HG03575 (cell line): Measurements from ENCODE around the gene DGAT2L6.

Source experiments
- ATAC-seq: cut with Tn5 transposase; IDR thresholded peaks from one replicate; pipeline ENCODE4 v1.9.1; 2021; ENCODE audit not compliant: unreplicated experiment, insufficient number of reproducible peaks, low FRiP score; ENCODE audit errors: extremely low read depth

DGAT2L6 gene, protein sequence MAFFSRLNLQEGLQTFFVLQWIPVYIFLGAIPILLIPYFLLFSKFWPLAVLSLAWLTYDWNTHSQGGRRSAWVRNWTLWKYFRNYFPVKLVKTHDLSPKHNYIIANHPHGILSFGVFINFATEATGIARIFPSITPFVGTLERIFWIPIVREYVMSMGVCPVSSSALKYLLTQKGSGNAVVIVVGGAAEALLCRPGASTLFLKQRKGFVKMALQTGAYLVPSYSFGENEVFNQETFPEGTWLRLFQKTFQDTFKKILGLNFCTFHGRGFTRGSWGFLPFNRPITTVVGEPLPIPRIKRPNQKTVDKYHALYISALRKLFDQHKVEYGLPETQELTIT

DNA sequence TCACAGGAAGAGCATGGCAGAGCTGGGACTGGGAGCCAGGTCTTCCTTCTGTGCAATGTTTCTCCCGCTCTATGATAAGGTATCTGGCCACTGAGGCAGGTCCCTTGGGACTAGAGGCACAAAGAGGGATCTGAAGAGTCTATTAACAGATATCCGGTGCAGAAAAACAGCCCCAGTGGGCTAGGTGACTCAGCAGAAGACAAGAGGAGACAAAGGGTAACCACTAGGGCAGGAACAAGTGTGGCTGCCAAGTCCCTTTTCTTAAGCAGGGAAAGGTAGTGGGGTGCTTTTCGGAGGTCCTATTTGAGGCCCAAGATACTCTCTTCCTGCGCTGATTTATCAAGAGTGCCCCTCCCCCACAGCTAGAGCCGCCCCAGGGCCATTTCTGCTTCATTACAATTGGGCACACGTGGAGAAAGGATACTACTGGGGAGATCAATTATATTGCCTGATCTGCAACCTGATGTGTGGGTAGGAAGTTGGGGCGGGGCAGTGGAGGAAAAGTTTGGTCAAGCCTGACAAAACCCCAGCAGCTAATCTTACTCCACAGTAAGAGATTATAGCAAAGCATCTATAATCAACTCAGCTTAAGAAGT, at the start of gene DGAT2L6:
TSS of gene DGAT2L6 (plus strand) at position 546 of the 596 bp plus-strand sequence. CDS start 100 bp downstream, outside the sequence.
- peak; percentile 41 for ATAC-seq

GRCh38 chrX:70128071-70128470, 49.2 kb upstream of the DGAT2L6 start:
- no peak for ATAC-seq

DNA sequence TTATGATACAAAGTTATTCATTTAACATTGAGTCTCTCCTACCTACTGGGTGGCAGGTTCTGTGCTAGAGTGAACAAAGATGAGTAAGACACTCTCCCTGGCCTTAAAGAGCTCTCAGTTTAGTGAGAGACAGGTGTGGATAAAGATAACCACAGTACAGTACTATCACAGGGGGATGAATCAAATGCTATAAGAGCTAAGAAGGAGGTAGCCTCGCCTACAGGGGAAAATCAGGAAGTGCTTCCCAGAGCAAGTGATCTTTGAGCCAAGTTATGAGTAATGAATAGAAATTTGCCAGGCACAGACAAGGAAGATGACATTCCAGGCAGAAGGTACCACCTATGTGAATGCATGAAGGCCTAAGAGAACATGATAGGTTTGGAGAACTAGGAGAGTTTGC, 47.5 kb upstream of the DGAT2L6 start:
- ATAC-seq: no peak

- no peak for ATAC-seq
Measured at GRCh38 chrX:70132224-70132623, 45.1 kb upstream of the DGAT2L6 start.

DNA sequence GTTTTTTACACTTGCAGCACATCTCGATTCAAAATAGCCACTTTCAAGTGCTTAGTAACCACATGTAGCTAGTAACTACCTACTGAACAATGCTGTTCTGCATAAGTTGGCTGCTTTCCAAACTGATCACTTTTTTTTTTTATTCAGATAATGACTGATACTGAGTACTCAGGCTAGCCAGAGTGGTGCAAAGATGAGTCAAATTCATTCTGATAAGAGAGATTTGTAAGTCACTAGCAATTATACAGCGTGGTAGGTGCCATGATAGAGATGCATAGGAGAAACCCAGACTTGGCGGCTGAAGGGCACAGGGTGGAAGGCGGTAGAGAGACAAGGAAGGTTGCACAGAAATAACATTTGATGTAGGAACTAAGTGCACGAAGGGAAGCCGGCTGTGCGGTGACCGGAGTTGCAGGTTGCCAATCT, 44.4 kb upstream of the DGAT2L6 start:
- ATAC-seq: peak; percentile 26

DNA sequence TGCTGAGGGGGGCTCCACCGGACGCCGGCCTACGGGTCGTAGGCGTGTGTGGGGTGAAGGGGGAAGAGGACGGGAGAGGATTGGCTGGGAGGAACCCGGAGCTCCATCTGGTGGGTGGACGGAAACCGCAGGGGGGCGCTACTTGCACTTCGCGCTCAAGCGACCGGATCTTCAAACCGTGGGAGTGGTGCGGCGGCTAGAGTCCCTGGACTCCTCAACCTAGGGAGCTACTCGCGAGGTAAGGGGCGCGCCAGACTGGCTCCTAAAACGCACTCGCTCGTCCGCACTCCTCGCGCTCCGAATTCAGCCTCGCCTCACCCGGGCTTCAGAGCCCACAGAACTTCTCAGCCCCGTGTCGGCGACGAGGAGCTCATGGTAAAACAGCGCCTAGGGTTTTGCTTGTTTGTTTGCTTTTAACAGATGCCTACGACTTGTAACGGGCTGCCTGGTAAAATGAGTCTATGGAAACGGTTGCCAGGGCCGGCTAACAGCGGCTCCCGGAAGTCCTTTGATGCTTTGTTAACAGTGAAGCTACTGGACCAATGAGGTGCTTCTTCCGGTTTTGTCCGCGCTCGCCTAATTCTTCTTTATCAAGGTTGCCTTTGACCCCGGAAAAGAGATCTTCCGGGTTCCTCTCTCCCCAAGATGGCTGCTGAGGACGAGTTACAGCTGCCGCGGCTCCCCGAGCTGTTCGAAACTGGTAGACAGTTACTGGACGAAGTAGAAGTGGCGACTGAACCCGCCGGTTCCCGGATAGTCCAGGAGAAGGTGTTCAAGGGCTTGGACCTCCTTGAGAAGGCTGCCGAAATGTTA, 43.8 kb upstream of the DGAT2L6 start, which contains the start of gene IGBP1:
TSS of gene IGBP1 (plus strand) at position 145 of the 813 bp plus-strand sequence. CDS start at position 646, 501 bp downstream.
- peak; percentile 53 for ATAC-seq

DNA sequence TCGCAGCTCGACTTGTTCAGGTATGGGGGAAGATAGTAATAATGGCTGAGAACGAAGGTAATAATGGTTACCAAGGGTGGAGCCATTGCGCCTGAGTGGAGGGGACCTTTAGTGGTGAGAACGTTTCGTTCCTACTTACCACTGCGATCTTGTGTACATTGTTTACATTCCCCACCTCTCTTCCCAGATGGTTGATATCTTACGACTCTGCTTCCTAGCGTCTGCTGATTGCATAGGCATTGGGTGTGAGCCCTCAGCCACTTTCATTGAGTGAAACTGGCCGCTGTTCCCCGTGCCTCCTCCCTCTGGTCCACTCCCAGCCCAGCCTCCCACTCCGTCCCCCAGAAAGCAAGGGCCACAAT, 43.2 kb upstream of the DGAT2L6 start:
- ATAC-seq: no peak

- no peak for ATAC-seq
Measured at GRCh38 chrX:70138622-70139021, 38.7 kb upstream of the DGAT2L6 start.

- ATAC-seq: no peak
Measured at GRCh38 chrX:70139736-70140135, 37.5 kb upstream of the DGAT2L6 start.

DNA sequence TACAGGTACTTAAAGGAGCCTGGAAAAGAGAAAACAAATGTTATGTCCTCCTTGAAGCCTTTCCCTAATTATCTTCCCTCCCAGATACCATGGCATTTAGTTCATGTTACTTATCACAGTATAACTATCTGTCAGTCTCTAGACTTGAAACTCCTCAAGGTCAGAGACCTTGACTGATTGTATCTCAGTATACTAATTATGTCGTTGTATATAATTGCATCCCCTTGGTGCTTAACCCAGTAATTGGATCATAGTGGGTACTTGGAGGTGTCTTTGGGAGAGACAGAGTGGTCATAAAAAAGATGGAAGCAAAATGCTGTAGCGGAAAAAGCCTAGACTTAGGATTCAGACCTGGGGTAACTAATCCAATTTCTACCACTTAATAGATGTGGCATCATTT, 35.9 kb upstream of the DGAT2L6 start:
- ATAC-seq: no peak

GRCh38 chrX:70166601-70167590, 10.4 kb upstream of the DGAT2L6 start:
- no peak for ATAC-seq

- ATAC-seq: no peak
Measured at GRCh38 chrX:70168238-70169188, 8.8 kb upstream of the DGAT2L6 start.

DNA sequence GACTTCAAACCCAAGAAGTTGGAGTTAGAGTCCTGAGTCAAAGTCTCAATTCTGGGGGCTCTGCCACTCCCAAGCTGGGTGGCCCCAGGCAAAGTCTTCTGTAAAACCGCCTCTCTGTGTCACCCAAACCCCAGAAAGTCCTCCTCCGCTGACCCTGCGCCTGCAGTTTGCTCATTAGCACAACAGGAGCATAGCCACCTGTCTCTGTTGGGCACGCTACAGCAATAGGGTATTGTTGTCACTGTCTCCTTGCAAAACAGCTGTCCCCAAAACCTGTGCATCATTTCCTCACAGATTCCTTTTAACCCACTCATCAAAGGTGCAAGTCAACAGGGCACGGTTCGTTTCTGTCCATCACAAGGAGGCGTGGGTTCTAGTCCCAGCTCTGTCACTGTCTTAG, 8.0 kb upstream of the DGAT2L6 start:
- no peak for ATAC-seq

GRCh38 chrX:70171624-70172023, 5.7 kb upstream of the DGAT2L6 start:
- no peak for ATAC-seq

DNA sequence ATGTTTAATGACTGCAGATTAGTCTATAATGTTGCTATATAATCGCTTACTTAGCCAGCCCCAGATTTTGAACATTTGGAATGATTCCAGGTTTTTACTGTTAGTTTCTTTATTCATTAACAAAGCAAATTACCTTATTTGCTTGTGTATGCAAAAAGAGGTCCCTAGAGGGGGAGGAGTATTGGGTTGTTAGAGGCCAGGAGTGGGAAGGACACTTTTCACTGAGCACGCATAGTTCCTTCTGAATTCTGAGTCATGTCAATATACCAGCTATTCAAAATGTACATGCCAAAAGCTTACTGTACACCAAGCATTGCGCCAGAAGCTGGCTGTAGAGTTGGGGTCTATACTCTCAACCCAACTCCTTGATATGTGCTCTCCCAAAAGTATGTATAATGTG, 5.1 kb upstream of the DGAT2L6 start:
- no peak for ATAC-seq

GRCh38 chrX:70172964-70173363, 4.3 kb upstream of the DGAT2L6 start:
- no peak for ATAC-seq

DNA sequence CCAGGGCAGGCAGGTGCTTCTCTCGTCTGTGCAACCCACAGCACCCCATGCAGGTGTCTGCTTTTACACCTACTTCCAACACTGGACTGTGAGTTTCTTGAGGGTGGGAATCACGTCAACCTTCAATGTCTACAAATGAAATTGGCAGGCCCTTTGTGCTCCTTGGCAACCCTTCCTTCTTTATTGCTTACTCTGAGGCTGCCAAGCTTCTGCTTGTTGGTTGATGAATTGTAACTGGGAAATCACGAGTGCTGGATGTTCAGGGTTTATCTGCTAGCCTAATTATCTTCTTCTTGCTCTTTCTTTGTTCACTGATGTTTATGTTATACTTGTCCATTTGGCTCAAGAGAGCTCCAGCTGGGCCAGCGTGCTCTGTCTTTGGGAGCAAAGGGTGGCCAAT, 2.5 kb upstream of the DGAT2L6 start:
- no peak for ATAC-seq

DNA sequence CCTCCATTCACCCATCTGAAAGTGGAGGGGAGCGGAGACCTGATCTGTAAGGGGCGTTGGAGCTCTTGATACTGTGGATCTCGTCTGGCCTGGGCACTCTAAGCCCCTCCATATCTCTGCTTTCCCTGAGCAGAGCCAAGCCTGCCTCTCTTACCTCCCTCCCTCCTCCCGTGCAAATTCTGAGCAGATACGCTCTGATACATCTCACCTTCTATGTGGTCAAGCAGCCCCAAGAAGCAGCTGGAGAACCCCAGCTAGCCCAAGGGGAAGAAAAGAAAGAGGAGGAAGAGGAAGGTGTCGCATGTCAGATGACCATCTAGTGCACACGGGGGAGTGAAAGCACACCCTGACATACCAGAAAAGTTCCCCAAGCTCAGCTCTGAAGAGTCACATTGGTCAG, 1.9 kb upstream of the DGAT2L6 start:
- ATAC-seq: no peak
